ENCODE measurements around the gene EGR2.

EGR2 gene

GRCh38 chr10:62839590-62839989 lies 23.4 kb upstream of the EGR2 start:
- no peaks in the 10 kb centered on the region for H3K4me1 ChIP-seq (ENCODE audit: insufficient read depth, low read length)

GRCh38 chr10:62831346-62831745 lies 15.2 kb upstream of the EGR2 start:
- no peaks in the 10 kb centered on the region for H3K4me1 ChIP-seq (ENCODE audit: insufficient read depth, low read length)
- no peaks in the 10 kb centered on the region for H3K9me3 ChIP-seq (ENCODE audit: control insufficient read depth, insufficient read depth, low read length)
- H3K36me3 ChIP-seq (ENCODE audit: insufficient read depth, low read length): no peaks in the 10 kb centered on the region
- no peak overlapping the region for H3K9ac ChIP-seq (ENCODE audit: low read depth, low read length)

More at GRCh38 chr10:62839590-62839989, 23.4 kb upstream of the EGR2 start:
- H3K9me3 ChIP-seq (ENCODE audit: control insufficient read depth, insufficient read depth, low read length): no peaks in the 10 kb centered on the region
- H3K36me3 ChIP-seq (ENCODE audit: insufficient read depth, low read length): no peaks in the 10 kb centered on the region
- H3K9ac ChIP-seq (ENCODE audit: low read depth, low read length): no peak overlapping the region

- Histone ChIP-seq H3K9me3 (ENCODE audit: control insufficient read depth, insufficient read depth, low read length) (no peaks in the 10 kb centered on the region), H3K9ac (ENCODE audit: low read depth, low read length) (no peak overlapping the region), H3K36me3 (ENCODE audit: insufficient read depth, low read length) (no peaks in the 10 kb centered on the region), H3K4me1 (ENCODE audit: insufficient read depth, low read length) (no peaks in the 10 kb centered on the region)
Observed at GRCh38 chr10:62830679-62831078, 14.5 kb upstream of the EGR2 start.

- H3K9ac ChIP-seq (ENCODE audit: low read depth, low read length): no peak overlapping the region
- no peaks in the 10 kb centered on the region for H3K36me3 ChIP-seq (ENCODE audit: insufficient read depth, low read length)
- H3K4me1 ChIP-seq (ENCODE audit: insufficient read depth, low read length): no peaks in the 10 kb centered on the region
- H3K9me3 ChIP-seq (ENCODE audit: control insufficient read depth, insufficient read depth, low read length): no peaks in the 10 kb centered on the region
Observed at GRCh38 chr10:62829622-62830021, 13.5 kb upstream of the EGR2 start.

GRCh38 chr10:62826273-62826672 lies 10.1 kb upstream of the EGR2 start:
- Histone ChIP-seq H3K4me1 (ENCODE audit: insufficient read depth, low read length) (no peaks in the 10 kb centered on the region), H3K9ac (ENCODE audit: low read depth, low read length) (no peak overlapping the region), H3K9me3 (ENCODE audit: control insufficient read depth, insufficient read depth, low read length) (no peaks in the 10 kb centered on the region), H3K36me3 (ENCODE audit: insufficient read depth, low read length) (no peaks in the 10 kb centered on the region)

GRCh38 chr10:62820586-62820985 lies 4.4 kb upstream of the EGR2 start:
- Histone ChIP-seq H3K4me1 (ENCODE audit: insufficient read depth, low read length) (no peaks in the 10 kb centered on the region), H3K9ac (ENCODE audit: low read depth, low read length) (no peak overlapping the region), H3K9me3 (ENCODE audit: control insufficient read depth, insufficient read depth, low read length) (no peaks in the 10 kb centered on the region), H3K36me3 (ENCODE audit: insufficient read depth, low read length) (no peaks in the 10 kb centered on the region)

GRCh38 chr10:62819141-62819920 lies 3.2 kb upstream of the EGR2 start:
- no peaks in the 10 kb centered on the region for H3K36me3 ChIP-seq (ENCODE audit: insufficient read depth, low read length)
- H3K4me1 ChIP-seq (ENCODE audit: insufficient read depth, low read length): no peaks in the 10 kb centered on the region
- peak overlapping the region; percentile 16; the same call in 1 of the 2 replicates for H3K9ac ChIP-seq (ENCODE audit: low read depth, low read length)
- H3K9me3 ChIP-seq (ENCODE audit: control insufficient read depth, insufficient read depth, low read length): no peaks in the 10 kb centered on the region

GRCh38 chr10:62818426-62819011 lies 2.4 kb upstream of the EGR2 start:
- Histone ChIP-seq H3K9ac (ENCODE audit: low read depth, low read length) (peak overlapping the region; percentile 28; the same call in 1 of the 2 replicates), H3K9me3 (ENCODE audit: control insufficient read depth, insufficient read depth, low read length) (no peaks in the 10 kb centered on the region), H3K36me3 (ENCODE audit: insufficient read depth, low read length) (no peaks in the 10 kb centered on the region), H3K4me1 (ENCODE audit: insufficient read depth, low read length) (no peaks in the 10 kb centered on the region)

GRCh38 chr10:62817766-62818425 lies 1.7 kb upstream of the EGR2 start:
- Histone ChIP-seq H3K4me1 (ENCODE audit: insufficient read depth, low read length) (no peaks in the 10 kb centered on the region), H3K9me3 (ENCODE audit: control insufficient read depth, insufficient read depth, low read length) (no peaks in the 10 kb centered on the region), H3K9ac (ENCODE audit: low read depth, low read length) (peak overlapping the region; percentile 85; the same call in 1 of the 2 replicates)

GRCh38 chr10:62817121-62817765 lies 1.1 kb upstream of the EGR2 start:
- no peaks in the 10 kb centered on the region for H3K4me1 ChIP-seq (ENCODE audit: insufficient read depth, low read length)
- peak overlapping the region; percentile 85; the same call in 1 of the 2 replicates for H3K9ac ChIP-seq (ENCODE audit: low read depth, low read length)
- H3K36me3 ChIP-seq (ENCODE audit: insufficient read depth, low read length): no peaks in the 10 kb centered on the region
- no peaks in the 10 kb centered on the region for H3K9me3 ChIP-seq (ENCODE audit: control insufficient read depth, insufficient read depth, low read length)

More at GRCh38 chr10:62817766-62818425, 1.7 kb upstream of the EGR2 start:
- no peaks in the 10 kb centered on the region for H3K36me3 ChIP-seq (ENCODE audit: insufficient read depth, low read length)

- no peaks in the 10 kb centered on the region for H3K4me1 ChIP-seq (ENCODE audit: insufficient read depth, low read length)
- peak overlapping the region; percentile 85; the same call in 1 of the 2 replicates for H3K9ac ChIP-seq (ENCODE audit: low read depth, low read length)
- H3K9me3 ChIP-seq (ENCODE audit: control insufficient read depth, insufficient read depth, low read length): no peaks in the 10 kb centered on the region
- no peaks in the 10 kb centered on the region for H3K36me3 ChIP-seq (ENCODE audit: insufficient read depth, low read length)
Observed at GRCh38 chr10:62816076-62816330, 163 bp downstream of the EGR2 start.

- H3K9ac ChIP-seq (ENCODE audit: low read depth, low read length): peak overlapping the region; percentile 85
- H3K4me1 ChIP-seq (ENCODE audit: insufficient read depth, low read length): no peaks in the 10 kb centered on the region
- H3K9me3 ChIP-seq (ENCODE audit: control insufficient read depth, insufficient read depth, low read length): no peaks in the 10 kb centered on the region
- no peaks in the 10 kb centered on the region for H3K36me3 ChIP-seq (ENCODE audit: insufficient read depth, low read length)
Observed at GRCh38 chr10:62815381-62816075, 638 bp downstream of the EGR2 start.

- Histone ChIP-seq H3K9ac (ENCODE audit: low read depth, low read length) (peak overlapping the region; percentile 85), H3K9me3 (ENCODE audit: control insufficient read depth, insufficient read depth, low read length) (no peaks in the 10 kb centered on the region), H3K4me1 (ENCODE audit: insufficient read depth, low read length) (no peaks in the 10 kb centered on the region), H3K36me3 (ENCODE audit: insufficient read depth, low read length) (no peaks in the 10 kb centered on the region)
Observed at GRCh38 chr10:62814756-62815380, 1.3 kb downstream of the EGR2 start.

GRCh38 chr10:62813981-62814380 lies 2.2 kb downstream of the EGR2 start:
- Histone ChIP-seq H3K9ac (ENCODE audit: low read depth, low read length) (no peak overlapping the region), H3K9me3 (ENCODE audit: control insufficient read depth, insufficient read depth, low read length) (no peaks in the 10 kb centered on the region), H3K4me1 (ENCODE audit: insufficient read depth, low read length) (no peaks in the 10 kb centered on the region), H3K36me3 (ENCODE audit: insufficient read depth, low read length) (no peaks in the 10 kb centered on the region)

All from ES-I3 (cell line).